NCI-H82 treated with DMSO at 0.1 percent for 48 hours (cell line): Measurements from ENCODE around the gene EIF2S2.

Experiments used
- DNase-seq: peaks from one replicate; lab custom pipeline; 2025; ENCODE audit not compliant: unreplicated experiment; lab: John Stamatoyannopoulos, UW

Gene EIF2S2

DNA sequence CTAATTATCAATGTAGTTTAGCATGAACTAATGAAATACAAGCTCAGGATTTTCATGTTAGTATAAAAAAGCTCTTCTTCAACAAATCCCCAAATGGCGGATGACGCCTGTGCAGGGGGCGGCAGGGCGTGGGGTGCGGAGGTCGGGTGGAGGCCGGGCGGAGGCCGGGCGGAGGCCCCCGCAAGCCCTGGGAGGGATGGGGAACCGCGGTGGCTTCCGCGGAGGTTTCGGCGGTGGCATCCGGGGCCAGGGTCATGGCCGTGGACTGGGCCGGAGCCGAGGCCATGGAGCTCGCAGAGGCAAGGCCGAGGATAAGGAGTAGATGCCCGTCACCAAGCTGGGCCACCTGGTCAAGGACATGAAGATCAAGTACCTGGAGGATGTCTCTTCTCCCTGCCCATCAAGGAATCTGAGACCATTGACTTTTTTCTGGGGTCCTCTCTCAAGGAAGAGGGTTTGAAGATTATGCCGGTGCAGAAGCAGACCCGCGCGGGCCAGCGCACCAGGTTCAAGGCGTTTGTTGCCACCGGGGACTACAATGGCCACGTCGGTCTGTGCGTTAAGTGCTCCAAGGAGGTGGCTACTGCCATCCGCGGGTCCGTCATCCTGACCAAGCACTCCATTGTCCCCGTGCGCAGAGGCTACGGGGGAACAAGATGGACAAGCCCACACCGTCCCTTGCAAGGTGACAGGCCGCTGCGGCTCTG is 10.4 kb upstream of the EIF2S2 start:
- no peak for DNase-seq

DNA sequence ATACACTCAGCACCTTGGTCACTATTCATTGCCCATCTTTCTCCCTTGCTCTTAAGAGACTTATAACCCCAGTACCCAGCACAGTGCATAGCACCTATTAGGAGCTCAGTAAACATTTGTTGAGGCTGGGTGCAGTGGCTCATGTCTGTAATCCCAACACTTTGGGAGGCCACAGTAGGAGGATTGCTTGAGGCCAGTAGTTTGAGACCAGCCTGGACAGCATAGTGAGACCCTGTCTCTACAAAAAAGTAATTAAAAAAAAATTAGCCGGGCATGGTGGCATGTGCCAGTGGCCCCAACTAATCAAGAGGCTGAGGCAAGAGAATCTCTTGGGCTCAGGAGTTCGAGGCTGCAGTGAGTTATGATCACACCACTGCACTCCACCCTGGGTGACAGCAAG is 8.2 kb upstream of the EIF2S2 start:
- DNase-seq = no peak

DNA sequence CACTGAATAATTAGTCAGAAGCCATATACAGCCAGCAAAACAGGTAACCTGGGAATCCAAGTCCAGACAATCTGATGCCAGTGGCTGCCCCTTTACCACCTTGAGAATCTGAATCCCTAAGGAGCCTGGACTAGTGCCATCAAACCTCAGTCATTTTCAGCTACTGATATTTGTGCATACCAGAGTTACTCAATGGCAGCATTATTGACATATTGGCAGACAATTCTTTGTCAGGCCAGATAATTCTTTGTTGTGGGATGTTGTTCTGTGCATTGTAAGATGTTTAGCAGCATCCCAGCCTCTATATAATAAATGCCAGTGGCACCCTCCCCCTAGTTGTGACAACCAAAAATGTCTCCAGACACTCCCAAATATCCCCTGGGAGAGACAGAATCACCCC is 3.2 kb upstream of the EIF2S2 start:
- DNase-seq = no peak

DNA sequence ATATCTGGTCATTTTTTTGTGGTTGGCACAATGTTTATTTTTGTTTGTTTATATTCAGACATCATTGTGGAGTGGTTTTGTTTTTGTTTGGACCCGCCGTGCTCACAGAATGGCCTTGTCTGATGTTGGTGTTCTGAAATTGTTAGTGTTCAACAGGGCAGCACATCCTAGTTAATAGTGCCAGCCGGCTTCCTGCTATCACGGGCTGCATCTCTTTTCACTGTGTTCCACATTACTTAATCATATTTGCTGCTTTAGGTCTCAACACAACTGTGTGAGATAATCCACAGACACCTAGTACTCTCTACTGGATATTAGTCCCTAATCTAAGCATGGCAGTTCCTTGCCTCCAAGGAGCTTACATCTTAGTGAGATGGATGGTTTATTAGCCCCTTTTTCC is 2.8 kb upstream of the EIF2S2 start:
- DNase-seq = no peak

DNA sequence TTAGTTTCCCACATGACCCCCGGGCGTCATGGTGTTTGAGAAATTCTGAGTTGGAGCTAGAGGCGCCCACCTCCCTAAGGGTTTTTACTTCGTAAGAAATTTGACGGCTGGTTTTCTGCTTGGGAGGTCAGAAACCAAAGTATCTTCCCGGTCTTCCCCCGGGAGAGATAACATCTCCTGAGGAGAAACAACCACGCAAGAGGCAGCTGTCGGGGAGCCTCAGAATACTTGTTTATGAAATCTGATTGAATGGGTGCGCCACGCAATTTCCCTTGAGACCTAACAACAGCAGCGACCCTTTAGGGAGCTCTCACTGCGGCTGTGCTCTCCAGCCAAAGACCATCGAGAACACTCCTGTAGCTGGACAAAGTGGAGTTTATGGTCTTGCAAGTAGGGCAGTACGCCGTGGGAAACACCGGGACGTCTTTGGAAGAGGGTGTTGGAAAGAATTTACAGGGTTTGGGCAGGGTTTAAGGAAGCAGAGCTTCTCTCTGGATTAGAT is 608 bp upstream of the EIF2S2 start:
- DNase-seq = no peak

DNA sequence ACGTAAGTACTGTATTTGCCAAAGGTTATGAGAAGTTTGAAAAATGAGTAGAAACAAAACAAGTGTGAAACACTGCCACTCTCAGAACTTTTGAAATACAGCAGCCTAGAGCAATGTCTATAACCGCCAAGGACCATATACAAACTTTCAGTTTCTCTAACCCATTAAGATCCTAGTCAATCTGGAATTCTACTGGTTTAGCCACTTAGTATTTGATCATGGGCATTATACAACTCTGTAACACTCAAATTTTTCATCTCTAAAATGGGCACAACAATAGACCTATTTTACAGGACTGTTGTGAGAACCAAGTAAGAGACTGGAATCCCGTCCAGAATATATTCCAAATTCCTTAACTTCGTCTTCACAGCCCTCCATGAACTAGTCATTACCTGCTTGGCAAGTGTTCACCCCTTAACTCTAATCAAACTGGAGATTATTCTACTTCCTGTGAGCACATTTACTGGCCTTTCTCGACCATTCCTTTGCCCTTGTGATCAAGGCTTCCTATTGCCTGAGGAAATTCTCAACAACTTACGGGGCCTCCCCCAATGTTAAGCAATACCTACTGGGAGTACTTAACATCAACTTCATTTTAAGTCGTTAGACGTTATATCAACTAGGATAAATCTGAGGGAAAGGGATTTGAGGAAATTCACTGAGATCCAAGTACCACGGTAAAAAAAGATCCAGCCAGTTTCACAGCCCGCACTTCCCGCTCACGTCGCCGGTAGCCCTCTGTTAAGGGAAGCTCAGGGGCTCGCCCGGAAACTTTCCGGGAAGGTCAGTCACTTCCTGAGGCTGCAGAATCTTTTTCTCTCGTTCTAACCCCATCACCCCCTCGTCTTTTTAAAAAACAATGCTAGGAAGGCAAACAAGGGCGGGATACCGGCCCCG is 1.1 kb downstream of the EIF2S2 start:
- DNase-seq = no peak

DNA sequence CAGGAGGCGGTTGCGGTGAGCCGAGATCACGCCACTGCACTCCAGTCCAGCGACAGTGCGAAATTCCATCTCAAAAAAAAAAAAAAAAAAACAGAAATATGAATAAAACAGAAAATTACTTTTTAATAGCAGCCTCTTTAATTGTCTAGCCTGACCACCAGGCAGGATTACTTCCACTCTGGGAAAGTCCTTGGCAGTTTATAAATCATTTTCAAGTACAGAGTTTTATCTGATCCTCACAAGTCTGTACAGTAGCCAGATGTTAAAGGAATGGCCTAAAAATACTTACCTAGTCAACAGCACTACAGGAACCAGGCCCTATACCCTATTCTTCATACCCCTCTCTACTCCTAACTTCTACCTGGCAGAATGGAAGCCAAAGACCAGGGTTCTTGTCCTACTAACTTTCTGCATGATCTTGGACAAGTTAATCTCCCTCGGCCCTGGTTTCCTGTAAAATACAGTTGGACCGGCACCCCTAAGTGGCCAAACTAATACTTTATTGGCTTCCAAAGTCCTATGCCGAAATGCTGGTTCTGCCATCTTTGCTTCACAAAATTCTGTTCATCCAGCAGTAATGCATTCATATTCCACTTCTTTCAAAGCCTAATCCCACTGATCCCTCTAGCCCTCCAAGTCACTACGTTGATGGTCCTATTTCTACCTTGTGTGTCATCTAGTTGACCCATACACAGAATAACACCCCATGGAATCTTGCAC is 1.9 kb downstream of the EIF2S2 start:
- DNase-seq = no peak

DNA sequence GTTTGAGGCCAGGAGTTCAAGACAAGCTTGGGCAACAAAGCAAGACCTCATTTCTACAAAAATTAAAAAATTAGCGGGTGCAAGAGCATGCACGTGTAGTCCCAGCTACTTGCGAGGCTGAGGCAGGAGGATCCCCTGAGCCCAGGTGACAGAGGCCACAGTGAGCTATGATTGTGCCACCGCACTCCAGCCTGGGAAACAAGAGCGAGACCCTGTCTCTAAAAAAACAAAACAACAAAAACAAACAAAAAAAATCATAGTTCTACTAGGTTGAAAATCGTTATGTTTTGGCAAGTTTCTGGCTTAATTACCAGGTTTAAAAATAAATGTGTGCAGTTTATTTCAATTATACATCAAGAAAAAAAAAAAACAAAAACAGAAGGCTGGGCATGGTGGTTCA is 2.6 kb downstream of the EIF2S2 start:
- no peak for DNase-seq

DNA sequence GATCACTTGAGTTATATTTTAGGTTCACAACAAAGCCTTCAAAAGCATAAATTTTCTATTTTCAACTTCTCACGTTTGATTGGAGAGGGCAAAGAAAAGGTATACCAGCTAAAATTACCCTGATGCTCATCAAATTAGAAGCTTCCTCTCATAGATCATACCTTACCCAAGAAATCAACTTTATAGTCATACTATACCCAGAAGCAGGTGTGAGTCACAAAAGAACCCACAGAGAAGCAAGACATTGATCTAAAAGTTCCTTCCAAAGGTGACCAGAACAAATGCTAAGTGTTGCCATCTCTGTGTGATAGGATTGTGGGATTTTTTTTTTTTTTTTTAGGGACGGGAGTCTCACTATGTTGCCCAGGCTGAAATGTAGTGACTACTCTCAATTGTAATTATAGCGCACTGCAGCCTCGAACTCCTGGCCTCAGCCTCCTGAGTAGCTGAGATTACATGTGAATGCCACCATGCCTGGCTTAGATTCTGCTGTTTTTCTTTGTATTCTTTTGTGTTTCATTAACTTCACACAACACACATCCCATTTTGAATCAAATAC is 3.3 kb downstream of the EIF2S2 start:
- no peak for DNase-seq

DNA sequence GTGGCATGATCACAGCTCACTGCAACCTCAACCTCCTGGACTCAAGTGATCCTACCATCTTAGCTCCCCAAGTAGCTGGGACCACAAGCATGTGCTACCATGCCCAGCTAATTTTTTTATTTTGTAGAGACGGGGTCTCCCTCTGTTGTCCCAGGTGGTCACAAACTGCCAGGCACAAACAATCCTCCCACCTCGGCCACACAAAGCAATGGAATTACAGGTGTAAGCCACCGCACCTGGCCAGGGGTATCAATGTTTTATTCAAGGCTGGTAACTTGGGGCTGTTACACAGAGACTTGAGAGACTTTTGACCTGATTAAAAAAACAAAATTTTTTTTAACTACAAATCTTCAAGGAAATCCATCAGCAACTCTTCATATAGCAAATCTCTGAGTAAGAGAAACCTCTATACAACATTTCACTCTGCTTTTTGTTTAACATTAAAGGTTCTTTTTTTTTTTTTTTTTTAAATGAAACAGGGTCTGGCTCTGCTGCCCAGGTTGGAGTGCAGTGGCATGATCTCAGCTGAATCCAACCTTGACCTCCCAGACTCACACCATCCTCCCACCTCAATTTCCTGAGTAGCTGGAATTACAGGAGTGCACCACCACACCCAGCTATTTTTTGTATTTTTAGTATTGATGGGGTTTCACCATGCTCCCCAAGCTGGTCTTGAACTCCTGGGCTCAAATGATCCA is 5.9 kb downstream of the EIF2S2 start:
- DNase-seq = no peak

DNA sequence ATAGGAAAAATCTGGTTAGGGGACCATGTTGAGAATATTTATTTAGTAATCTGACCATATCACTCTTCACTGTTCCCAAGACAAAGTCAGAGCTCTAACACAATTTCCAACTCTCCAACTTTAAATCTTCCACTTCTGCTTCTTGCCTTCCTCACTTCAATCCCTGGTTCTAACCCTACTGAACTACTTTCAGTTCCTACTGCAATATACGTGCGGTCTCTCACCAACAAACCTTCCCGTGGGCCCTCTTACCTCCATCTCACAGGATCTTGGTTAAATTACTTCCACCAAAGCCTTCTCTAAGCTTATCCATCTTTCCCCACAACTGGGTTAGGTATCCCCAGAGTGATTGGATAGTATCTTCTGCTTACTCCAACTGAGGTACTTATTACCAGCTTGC is 8.0 kb downstream of the EIF2S2 start:
- DNase-seq = no peak

DNA sequence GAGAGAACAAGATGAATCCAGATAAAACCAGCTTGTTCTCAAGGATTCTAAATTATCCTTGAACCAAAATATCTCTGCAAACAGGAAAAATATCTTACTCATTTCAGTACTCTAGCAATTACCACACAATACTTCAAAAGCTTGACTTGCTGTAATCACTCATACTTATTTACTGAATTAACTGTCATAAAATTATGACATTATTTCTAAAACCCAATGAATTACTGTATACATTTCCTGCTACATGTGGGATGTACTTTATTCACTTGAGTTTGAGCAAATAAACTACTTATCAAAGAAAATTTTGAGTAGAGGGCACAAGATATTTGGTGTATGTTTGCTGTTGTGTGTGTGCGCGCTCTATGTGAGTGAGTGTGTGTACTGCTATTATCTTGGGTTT is 9.7 kb downstream of the EIF2S2 start:
- DNase-seq = no peak

DNA sequence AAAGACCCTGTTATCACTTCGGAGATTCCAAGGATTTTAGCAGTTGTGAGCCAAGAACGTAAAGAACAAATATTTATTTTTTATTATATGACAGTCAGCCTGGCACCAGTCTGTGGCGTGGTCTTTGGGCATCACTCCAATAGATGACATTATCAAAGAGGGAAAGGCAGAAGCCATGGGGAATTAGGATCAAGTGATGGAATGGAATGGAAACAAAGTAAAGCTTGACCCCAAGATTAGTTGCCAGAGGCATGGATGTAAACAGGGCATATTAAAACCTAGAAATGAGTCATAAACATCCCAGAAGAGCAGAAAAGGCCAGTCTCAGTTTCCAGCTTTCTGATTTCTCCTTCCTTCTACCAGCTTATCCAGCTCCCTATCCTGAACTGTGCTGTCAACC is 11.5 kb downstream of the EIF2S2 start:
- no peak for DNase-seq

DNA sequence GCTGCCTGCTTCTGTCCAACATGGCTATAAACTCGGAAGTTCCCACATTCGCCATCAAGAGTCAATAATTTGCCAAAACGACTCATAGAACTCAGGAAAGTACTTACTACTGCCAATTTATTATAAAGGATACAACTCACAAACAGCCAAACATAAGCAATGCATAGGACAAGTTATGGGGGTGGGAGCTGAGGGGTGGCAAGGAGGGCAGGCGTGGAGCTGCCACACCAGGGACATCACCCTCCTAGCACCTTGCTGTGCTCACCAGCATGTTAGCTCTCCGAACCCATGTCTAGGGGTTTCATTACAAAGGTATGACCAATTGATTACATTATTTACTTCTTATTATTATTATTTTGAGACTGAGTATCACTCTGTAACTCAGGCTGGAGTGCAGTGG is 12.4 kb downstream of the EIF2S2 start:
- no peak for DNase-seq

DNA sequence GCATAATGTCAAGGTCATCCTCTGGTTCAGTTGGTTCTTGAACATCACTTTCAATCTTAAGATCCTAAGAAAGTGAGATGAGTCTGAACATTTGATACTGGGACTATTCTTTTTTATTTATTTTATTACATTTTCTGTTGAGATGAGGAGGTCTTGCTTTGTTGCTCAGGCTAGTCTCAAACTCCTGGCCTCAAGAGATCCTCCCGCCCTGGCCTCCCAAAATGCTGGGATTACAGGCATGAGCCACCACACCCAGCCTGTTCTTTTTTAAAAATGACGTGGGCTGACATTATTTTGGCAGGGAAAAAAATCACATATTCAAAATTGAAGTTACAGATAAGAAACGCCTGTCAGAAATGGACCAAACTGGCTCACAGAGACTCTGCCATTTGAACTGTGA is 13.5 kb downstream of the EIF2S2 start:
- DNase-seq = no peak

DNA sequence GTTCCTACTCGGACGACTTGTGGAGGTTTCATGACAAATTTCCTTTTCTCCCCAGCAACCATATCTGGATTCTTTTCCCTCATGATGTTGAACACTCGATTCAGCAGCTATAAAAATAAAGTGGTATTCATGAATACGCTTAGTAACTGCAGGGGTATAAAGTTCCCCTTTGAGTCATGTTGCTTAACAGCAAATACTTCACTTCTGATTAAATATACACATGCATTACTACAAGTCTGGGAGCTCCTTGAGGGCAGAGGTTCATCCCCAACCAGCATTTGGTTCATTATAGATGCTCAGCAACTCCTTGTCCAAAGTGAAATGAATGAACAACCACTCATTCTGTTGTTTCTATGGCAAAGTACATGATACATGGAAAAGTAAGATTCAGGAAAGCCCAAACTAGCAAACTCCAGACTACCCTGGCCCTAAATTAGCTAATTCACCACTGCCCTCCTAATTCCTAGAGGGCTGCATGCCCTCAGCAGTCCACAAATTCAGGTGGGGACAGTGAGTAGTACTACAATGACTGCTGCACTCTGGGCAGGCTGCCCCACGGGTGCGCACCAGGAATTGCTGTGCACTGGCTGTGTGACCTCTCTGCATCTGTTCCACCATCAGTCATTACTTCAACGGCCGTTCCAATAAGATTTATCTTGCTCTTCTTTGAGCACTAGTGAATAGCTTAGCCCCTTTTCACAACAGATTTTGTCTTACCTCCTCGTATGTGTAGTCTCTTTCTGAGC is 15.2 kb downstream of the EIF2S2 start:
- no peak for DNase-seq

DNA sequence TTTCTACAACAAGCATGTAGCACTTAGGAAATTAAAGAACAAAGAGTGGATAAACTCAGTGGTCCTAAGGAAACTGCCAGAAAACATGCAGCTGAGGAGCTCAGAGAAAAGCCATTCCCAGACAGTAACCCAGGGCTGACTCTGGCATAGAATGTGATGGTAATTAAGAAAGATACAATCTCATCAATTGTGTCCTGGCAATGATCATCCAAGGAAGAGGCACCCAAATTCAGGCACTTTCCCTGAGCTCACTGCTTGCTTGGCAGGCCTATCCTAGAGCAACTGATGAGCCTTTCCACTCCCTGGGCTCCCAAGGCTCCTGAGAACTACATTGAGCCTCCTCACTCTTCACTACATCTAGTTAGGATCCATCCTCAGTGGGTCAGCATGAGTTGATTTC is 16.2 kb downstream of the EIF2S2 start:
- no peak for DNase-seq

DNA sequence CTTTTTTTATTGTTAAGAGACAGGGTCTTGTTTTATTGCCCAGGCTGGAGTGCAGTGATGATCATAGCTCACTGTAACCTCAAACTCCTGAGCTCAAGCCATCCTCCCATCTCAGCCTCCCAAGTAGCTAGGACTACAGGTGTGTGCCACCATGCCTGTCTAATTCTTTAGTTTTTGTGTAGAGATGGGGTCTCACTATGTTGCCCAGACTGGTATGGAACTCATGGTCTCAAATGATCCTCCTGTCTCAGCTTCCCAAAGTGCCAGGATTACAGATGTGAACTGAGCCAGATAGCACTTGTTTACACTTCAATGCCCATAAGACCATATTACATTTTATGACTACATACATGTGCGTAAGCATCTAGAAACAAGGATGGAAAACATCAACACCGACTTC is 18.1 kb downstream of the EIF2S2 start:
- no peak for DNase-seq

DNA sequence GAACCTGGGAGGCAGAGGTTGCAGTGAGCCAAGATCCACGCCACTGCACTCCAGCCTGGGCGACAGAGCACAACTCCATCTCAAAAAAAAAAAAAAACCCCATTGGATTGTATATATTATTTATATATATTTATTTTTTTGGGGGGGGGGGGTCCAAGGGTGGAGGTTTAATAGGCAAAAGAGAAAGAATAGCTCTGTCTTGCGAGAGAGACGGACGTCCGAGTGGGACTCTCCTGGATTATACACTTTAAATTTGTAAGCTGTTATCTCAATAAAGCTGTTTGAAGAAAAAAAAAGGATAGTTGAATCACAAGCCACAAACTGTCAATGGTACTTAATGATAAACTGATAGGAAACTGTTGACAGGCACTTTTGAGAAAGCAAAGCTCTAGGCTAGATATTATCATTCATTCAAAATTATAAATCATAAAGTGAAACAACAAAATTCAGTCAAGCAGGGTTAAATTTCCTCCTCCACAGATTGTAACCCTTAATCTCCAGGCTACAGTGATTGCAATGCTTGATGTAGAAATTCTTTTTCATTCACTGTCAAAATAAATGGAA is 20.3 kb downstream of the EIF2S2 start:
- no peak for DNase-seq

DNA sequence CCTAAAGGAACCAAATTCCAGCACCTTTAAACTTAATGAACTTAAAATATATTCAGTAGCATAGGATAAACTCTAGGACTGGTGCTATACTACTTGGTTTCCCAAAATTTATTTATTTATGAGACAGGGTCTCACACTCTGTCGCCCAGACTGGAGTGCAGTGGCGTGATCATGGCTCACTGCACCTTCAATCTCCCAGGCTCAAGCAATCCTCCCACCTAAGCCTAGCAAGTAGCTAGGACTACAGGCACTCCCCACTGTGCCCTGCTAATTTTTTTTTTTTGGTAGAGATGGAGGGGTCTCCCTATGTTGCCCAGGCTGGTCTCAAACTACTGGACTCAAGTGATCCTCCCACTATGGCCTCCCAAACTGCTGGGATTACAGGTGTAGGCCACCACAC is 21.4 kb downstream of the EIF2S2 start:
- no peak for DNase-seq
